MCF 10A (cell line): Measurements from ENCODE around the gene FGA. TPM values are rescaled to one million over a fixed set of nuclear protein-coding genes. Genes with fewer than 3 reads are reported as not detected.

Source experiments
- BruUV-seq: library from RNA; stranded (reverse); fragments of 400-500 nt; replicated peaks from 2 replicates; lab custom pipeline; 2021; lab: Mats Ljungman, UMichigan
- CTCF ChIA-PET: fragments of 300-600 bp; sonication (Branson Sonifier 250); formaldehyde crosslinking; extraction: SDS; loops from one replicate; lab custom pipeline; 2021; ENCODE audit warnings: antibody characterized with exemption, inconsistent platforms; lab: Yijun Ruan, JAX
- POLR2A ChIA-PET: fragments of 300-600, 350-650 bp; sonication (Branson Sonifier 250); formaldehyde crosslinking; extraction: SDS; loops from one replicate; lab custom pipeline; 2020; ENCODE audit warnings: antibody characterized with exemption, inconsistent platforms; lab: Yijun Ruan, JAX
- DNase-seq: peaks from one replicate; pipeline ENCODE4 v3.0.0-alpha.2; 2018; ENCODE audit not compliant: unreplicated experiment
- H3K27ac Mint-ChIP-seq: one replicate; pipeline ENCODE4 v1.8.0; 2022; ENCODE audit warnings: mild to moderate bottlenecking, low read depth, mixed read lengths; ENCODE audit not compliant: unreplicated experiment
- H3K27me3 Mint-ChIP-seq: one replicate; pipeline ENCODE4 v1.8.0; 2022; ENCODE audit warnings: mixed read lengths; ENCODE audit not compliant: insufficient read depth, unreplicated experiment
- H3K36me3 Mint-ChIP-seq: one replicate; pipeline ENCODE4 v1.8.0; 2022; ENCODE audit warnings: mild to moderate bottlenecking, moderate library complexity, mixed read lengths; ENCODE audit not compliant: insufficient read depth, unreplicated experiment
- H3K4me1 Mint-ChIP-seq: one replicate; pipeline ENCODE4 v1.8.0; 2022; ENCODE audit warnings: mixed read lengths; ENCODE audit not compliant: insufficient read depth, unreplicated experiment
- H3K4me3 Mint-ChIP-seq: one replicate; pipeline ENCODE4 v1.8.0; 2022; ENCODE audit warnings: mild to moderate bottlenecking, moderate library complexity, mixed read lengths; ENCODE audit not compliant: unreplicated experiment
- H3K9me3 Mint-ChIP-seq: one replicate; pipeline ENCODE4 v1.8.0; 2022; ENCODE audit warnings: mixed read lengths; ENCODE audit not compliant: unreplicated experiment
- intact Hi-C: fragments of 100-400 bp; cut with micrococcal nuclease; formaldehyde crosslinking; loops from 2 replicates; pipeline ENCODE4 v1.14.1; 2022
- total RNA-seq: library from RNA; stranded (reverse); gene quantifications from 2 replicates; pipeline ENCODE4 v1.2.3, GENCODE V29; 2022
- TF ChIP-seq, protein P1 (sequence below): fragments of 200-600 bp; IDR thresholded peaks from one replicate; pipeline ENCODE4 v1.8.0; 2022; ENCODE audit warnings: antibody characterized with exemption, mild to moderate bottlenecking; ENCODE audit not compliant: unreplicated experiment

The FGA gene
- total RNA-seq, 1 experiment from 2014 or later: not detected

DNA sequence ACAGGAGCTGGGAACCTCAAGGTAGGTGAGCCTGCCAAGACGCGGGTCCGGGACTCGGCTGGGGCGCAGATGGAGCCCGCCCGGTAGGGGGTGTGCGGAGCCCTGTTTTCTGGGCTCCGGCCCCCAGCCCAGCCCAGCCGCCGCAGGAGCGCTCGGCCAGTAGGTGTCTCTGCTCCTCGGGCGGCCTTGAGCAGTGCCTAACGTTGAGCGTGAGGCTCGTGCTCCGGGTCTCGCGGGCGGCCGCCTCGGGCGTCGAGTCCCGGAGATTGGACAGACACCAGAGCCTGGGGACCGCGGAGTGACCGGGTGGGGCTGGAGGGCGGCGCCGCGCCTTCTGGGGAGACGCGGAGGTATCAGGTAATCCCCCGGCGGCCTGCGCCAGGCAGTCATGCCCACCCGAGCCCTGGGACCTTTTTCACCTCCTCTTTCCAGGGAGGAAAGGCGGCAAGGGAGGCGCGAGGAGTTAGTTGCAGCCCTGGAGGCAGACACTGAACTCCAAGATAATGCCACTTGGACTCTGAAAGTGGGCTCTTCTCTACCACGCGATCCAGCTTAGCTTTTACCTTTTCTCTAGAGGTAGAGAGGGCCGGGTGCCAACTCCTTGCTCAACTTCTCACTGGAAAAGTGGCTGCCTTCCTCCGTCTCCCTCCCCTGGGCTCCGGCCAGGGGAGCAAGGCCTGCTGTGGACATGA, 36.4 kb upstream of the FGA start:
- no peak overlapping the region for H3K4me3 Mint-ChIP-seq
- BruUV-seq: no TSS peak
- DNase-seq: peak; percentile 83
- intact Hi-C loops: loop anchor here (1.0 to 10.0 kb wide), 2 partner anchors 152 to 292 kb away; no protein-coding TSS in a partner anchor
- TF ChIP-seq, protein P1, sequence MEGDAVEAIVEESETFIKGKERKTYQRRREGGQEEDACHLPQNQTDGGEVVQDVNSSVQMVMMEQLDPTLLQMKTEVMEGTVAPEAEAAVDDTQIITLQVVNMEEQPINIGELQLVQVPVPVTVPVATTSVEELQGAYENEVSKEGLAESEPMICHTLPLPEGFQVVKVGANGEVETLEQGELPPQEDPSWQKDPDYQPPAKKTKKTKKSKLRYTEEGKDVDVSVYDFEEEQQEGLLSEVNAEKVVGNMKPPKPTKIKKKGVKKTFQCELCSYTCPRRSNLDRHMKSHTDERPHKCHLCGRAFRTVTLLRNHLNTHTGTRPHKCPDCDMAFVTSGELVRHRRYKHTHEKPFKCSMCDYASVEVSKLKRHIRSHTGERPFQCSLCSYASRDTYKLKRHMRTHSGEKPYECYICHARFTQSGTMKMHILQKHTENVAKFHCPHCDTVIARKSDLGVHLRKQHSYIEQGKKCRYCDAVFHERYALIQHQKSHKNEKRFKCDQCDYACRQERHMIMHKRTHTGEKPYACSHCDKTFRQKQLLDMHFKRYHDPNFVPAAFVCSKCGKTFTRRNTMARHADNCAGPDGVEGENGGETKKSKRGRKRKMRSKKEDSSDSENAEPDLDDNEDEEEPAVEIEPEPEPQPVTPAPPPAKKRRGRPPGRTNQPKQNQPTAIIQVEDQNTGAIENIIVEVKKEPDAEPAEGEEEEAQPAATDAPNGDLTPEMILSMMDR: peak; percentile 75
- no peaks in the 10 kb centered on the region for H3K4me1 Mint-ChIP-seq
- CTCF ChIA-PET: interaction anchor here (0.5 to 23.4 kb wide), 16 partner anchors 11 to 1135 kb away, joined by 3 to 935 read pairs (median 4); partner anchors contain the start of genes FGG and PLRG1
- no peak overlapping the region for H3K27ac Mint-ChIP-seq
- H3K27me3 Mint-ChIP-seq: no peaks in the 10 kb centered on the region
- POLR2A ChIA-PET: interaction anchor here (1.0 to 1.3 kb wide), 2 partner anchors 11 to 76 kb away, joined by 3 to 5 read pairs; no protein-coding TSS in a partner anchor
- H3K36me3 Mint-ChIP-seq: peaks cover 7% of the 10 kb centered on the region
- no peaks in the 10 kb centered on the region for H3K9me3 Mint-ChIP-seq

DNA sequence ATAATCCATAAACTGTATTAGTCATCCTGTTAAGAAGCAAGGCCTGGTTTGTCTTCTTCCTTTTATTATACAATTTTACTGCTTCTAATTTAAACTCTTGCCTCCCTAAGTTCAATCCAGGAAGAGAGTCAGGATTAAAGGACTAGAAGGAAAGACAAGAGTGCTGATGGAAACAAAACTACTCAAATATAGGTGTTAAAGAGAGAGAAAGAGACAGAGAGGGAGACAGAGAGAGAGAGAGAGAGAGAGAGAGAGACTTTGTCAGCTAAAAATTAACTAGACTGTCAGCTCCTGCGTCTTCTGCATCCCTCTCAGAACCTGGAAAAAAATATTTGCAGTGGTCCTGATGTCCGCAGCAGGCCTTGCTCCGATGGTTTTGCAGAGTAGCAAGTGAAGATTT, 35.4 kb upstream of the FGA start:
- TF ChIP-seq, protein P1: no peak
- intact Hi-C loops: loop anchor here (1.0 to 10.0 kb wide), 2 partner anchors 153 to 291 kb away; no protein-coding TSS in a partner anchor
- H3K27ac Mint-ChIP-seq: no peak overlapping the region
- no peak overlapping the region for H3K4me3 Mint-ChIP-seq
- H3K4me1 Mint-ChIP-seq: no peaks in the 10 kb centered on the region
- no peak for DNase-seq
- H3K27me3 Mint-ChIP-seq: no peaks in the 10 kb centered on the region
- CTCF ChIA-PET: interaction anchor here (0.5 to 23.4 kb wide), 21 partner anchors 12 to 1136 kb away, joined by 3 to 935 read pairs (median 4); partner anchors contain the start of genes FGG and PLRG1
- no TSS peak for BruUV-seq
- POLR2A ChIA-PET: interaction anchor here (0.6 to 1.3 kb wide), 5 partner anchors 11 to 76 kb away, joined by 3 to 5 read pairs (median 3); partner anchors contain the start of gene PLRG1
- H3K36me3 Mint-ChIP-seq: peaks cover 7% of the 10 kb centered on the region
- H3K9me3 Mint-ChIP-seq: no peaks in the 10 kb centered on the region

DNA sequence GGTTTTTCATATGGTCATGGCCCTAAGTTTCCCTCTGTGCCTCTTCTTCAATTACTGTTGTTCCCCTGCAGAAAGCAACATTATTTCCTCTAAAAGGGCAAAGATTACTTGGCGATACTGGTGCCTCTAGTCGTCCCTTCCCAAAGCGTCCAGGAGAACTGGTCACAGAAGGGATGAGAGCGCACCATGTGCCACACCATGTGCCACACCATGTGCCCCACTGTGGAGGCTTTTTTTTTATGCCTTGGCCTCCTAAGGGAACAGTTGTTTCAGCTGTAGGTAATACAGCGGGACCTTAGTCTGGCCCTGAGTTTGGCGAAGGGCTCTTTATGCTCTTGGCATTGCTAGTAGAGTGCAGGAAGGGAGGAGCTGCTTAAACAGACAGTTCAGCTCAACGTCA, 33.5 kb upstream of the FGA start:
- no peaks in the 10 kb centered on the region for H3K9me3 Mint-ChIP-seq
- H3K36me3 Mint-ChIP-seq: peaks cover 7% of the 10 kb centered on the region
- no peaks in the 10 kb centered on the region for H3K27me3 Mint-ChIP-seq
- no peak for DNase-seq
- BruUV-seq: no TSS peak
- no peak overlapping the region for H3K27ac Mint-ChIP-seq
- H3K4me1 Mint-ChIP-seq: no peaks in the 10 kb centered on the region
- ChIA-PET CTCF (interaction anchor here (0.6 to 23.4 kb wide), 25 partner anchors 9 to 1270 kb away, joined by 3 to 935 read pairs (median 4); partner anchors contain the start of genes FGA, FGB, FGG and PLRG1), POLR2A (interaction anchor here (1.1 to 1.3 kb wide), 2 partner anchors 11 to 74 kb away, joined by 3 to 6 read pairs; partner anchors contain the start of gene PLRG1)
- intact Hi-C loops: loop anchor here (5.0 to 10.0 kb wide), 2 partner anchors 227 to 289 kb away; no protein-coding TSS in a partner anchor
- TF ChIP-seq, protein P1: no peak
- H3K4me3 Mint-ChIP-seq: no peak overlapping the region

DNA sequence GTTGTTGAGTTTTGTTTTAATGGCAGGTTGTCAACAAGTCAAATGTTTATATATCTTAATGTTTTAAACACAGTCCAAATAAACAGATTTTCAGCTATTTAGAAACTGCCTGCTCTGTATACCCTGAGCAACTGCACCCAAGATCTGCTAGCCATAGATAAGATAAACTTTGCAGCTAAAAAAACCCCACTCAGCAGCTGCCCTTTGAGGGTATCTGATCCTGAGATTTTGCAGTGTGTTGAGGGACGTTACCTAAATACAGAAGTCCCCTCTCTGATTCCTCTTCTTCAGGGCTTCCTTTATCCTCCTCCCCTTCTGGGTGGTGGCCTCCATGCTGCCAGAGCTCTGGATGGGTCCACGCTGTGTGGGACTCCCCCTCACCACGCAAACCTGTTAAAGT, 32.9 kb upstream of the FGA start:
- Mint-ChIP-seq H3K9me3 (no peaks in the 10 kb centered on the region), H3K36me3 (peaks cover 7% of the 10 kb centered on the region), H3K27me3 (no peaks in the 10 kb centered on the region), H3K4me1 (no peaks in the 10 kb centered on the region), H3K4me3 (no peak overlapping the region), H3K27ac (no peak overlapping the region)
- BruUV-seq: no TSS peak
- CTCF ChIA-PET: interaction anchor here (0.6 to 23.4 kb wide), 29 partner anchors 9 to 938 kb away, joined by 3 to 935 read pairs (median 4); partner anchors contain the start of genes FGA, FGB, FGG and PLRG1
- intact Hi-C loops: loop anchor here (5.0 to 10.0 kb wide), 2 partner anchors 226 to 289 kb away; no protein-coding TSS in a partner anchor
- POLR2A ChIA-PET: interaction anchor here (1.1 to 2.5 kb wide), 4 partner anchors 10 to 73 kb away, joined by 3 to 10 read pairs (median 7); partner anchors contain the start of gene PLRG1
- DNase-seq: no peak
- TF ChIP-seq, protein P1: no peak
